Dermis blood vessel endothelial cell (primary cell): ENCODE measurements around the gene ALDH2. TPM values are rescaled to one million over a fixed set of nuclear protein-coding genes. Genes with fewer than 3 reads are reported as not detected.
"Not testable (repeated sequence)": the region's sequence is repeated elsewhere in the genome, so short reads cannot be mapped to it uniquely, and the experiment has no call there.

ENCODE experiments used
- DNase-seq: peaks from one replicate; pipeline ENCODE4 v3.0.0; 2010
- total RNA-seq: library from RNA; depleted of rRNA; stranded (reverse); fragments of >200 nt; gene quantifications from 2 replicates; pipeline ENCODE4 v1.2.3, GENCODE V29; 2014

The ALDH2 gene
- total RNA-seq, 1 donor from 2014 or later, result 76.6 TPM

GRCh38 chr12:111789779-111790178, 23.0 kb downstream of the ALDH2 start:
- DNase-seq, result no peak

- no peak for DNase-seq
Measured at GRCh38 chr12:111791507-111791906, 24.8 kb downstream of the ALDH2 start.

GRCh38 chr12:111792155-111792855, 25.6 kb downstream of the ALDH2 start:
- DNase-seq, result peak; percentile 31

- no peak for DNase-seq
Measured at GRCh38 chr12:111792856-111793235, 26.1 kb downstream of the ALDH2 start.

DNA sequence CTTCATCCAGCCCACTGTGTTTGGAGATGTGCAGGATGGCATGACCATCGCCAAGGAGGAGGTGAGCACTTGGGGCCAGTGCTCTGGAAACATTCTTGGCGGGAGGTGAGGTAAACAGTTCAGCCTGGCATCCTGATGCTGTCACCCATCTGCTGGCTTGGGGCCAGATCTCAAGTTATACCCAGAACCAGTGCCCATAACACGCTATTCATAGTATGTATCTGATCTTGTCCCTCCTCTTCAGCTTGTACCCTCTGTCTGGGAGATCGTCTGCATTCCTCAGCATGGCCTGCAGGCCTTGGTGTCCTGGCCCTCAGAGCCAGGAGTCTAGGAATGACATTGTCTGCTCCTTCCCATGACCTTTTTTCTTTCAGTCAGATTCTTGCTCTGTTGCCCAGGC, 31.4 kb downstream of the ALDH2 start:
- no peak for DNase-seq

DNA sequence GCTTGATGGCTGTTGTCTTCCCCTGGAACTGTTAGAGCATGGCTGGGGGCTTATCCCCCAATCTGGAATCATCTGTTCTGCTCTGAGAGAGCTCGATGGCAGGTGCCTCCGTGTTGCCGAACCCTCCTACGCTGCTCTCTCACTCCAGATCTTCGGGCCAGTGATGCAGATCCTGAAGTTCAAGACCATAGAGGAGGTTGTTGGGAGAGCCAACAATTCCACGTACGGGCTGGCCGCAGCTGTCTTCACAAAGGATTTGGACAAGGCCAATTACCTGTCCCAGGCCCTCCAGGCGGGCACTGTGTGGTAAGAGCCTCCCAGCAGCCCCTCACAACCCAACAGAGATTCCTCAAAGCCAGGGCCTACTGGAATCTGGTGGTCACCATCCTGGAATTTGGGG, 33.0 kb downstream of the ALDH2 start:
- no peak for DNase-seq

DNA sequence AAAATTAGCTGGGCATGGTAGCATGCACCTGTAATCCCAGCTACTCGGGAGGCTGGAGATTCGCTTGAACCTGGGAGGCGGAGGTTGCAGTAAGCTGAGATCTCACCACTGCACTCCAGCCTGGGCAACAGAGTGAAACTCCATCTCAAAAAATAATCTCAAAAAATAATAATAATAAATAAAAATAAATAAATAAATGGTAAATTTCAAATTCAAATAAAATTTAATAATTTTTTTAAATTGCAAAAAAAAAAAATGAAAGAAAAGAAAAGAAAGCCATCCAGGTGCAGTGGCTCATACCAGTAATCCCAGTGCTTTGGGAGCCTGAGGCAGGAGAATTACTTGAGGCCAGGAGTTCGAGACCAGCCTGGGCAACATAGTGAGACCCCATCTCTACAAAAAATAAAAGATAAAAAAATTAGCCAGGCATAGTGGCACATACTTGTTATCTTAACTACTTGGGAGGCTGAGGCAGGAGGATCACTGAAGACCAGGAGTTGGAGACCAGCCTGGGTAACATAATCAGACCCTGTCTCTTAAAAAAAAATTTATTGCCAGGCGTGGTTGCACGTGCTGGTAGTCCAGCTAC, 36.4 kb downstream of the ALDH2 start:
- DNase-seq, result no peak

GRCh38 chr12:111803851-111804250, 37.1 kb downstream of the ALDH2 start:
- no peak for DNase-seq

- DNase-seq, result no peak
Measured at GRCh38 chr12:111806304-111806703, 39.6 kb downstream of the ALDH2 start.

DNA sequence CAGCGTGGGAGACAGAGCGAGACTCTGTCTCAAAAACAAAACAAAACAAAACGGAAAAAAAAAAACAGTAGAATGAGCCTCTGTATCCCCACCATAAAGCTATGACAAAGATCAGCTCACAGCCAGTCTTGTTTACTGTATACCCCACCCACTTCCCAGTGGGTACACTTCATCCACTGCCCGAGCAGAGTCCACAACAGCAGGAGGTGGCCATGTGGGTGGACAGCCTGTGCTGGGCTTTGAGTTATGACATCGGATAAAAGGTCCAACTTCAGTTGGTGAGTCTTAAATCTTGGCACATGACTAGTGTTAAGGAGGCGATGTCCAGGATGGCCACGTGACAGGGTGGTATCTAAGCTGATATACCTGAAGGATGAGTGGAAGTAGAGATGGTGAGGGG, 40.5 kb downstream of the ALDH2 start:
- no peak for DNase-seq

DNA sequence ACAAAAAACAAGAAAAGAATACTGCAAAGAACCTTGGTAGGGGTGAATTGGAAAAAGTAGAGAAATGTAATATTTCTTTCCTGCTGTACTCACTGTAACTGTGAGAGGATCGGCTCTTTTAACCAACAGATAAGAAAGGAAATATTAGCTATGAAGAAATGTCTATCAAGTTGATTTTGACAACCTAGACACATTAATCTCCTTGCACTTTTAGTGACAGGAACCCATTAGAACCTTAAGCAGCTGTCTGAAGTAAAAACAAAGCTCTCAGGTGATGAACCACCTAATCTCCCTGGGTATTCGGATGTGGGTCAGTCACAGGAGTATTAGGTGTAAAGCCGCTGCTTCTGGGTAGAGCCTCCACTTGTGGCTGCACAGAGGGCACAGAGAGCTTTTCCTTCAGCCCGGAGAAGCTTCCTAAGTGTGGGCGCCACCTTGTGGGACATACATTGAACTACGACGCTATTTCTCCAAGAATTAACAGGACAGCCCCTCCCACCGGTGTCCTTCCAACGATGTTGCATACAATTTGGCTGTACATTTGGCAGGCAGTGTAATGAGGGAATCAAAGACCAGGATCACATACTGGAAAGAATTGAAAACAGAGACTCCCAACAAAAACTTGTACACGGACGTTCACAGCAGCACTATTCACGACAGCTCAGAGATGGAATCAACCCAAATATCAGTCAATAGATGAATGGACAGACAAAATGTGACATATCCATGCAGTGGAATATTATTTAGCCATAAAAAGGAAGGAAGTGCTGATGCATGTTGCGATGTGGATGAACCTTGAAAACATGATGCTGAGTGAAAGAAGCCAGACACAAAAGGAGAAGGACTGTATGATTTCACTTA, 46.4 kb downstream of the ALDH2 start:
- peak; percentile 96 for DNase-seq

DNA sequence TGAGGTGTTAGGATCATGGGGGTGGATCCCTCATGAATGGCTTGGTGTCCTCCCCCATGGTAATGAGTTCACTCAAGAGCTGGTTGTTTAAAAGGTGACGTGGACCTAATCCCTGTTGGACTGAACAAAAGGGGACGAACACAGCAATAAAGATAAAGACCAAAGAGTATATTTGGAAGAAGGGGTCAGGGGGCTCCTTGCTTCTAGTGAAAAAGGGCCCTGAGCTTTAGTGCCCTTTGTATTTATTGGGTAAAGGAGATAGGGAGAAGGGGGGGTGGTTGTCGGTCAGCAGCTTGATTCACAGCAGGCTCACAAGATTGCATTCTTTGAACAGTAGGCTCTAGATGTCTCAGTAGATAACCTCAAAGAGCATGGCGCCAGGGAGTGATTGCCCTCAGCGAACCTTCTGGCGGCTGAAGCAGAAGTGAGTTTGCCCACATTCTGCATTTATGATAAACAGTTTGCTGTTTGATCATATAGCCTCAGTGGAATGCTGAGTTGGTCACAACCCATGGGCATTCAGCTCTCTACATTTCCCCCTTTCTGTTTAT, 49.4 kb downstream of the ALDH2 start:
- no peak for DNase-seq

DNA sequence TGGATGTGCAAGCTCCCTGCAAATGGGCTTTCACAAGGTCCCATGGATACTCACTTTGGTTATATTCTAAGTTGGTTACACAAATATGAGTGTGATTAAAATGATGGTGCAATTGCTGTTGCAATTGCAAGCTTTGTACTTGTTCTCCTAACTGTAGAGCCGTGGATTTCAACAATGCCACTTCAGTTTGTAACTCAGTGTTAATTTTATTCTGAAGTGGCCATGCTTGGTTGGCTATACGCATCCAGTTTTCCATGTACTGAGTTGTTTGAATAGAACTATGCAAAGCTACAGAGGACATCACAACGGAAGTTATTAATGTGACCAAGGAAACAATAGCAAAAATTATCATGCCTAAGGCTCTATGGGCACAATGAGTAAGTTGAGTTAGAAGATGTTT, 50.2 kb downstream of the ALDH2 start:
- not testable (repeated sequence) for DNase-seq

DNA sequence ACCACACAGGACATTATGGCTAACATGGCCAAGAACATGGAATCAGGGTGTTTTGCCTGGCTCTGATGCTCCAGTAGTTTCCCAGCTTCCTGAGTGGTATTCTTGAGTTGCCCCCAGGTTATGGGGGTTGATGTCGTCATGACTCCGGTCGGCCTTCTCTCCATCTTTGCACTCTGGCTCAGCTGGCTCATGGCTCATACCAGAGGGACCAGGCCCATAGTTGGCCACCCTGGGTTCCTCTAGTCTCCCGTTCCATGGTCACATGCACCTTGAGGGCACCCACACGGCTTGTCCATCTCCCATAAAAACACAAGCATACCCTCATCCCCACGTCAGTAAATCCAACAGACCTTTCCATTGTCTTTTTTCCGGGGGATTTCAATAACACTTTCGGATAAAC, 51.6 kb downstream of the ALDH2 start:
- DNase-seq, result no peak

- DNase-seq, result peak; percentile 39
Measured at GRCh38 chr12:111819191-111820158, 52.7 kb downstream of the ALDH2 start.

- DNase-seq, result not testable (repeated sequence)
Measured at GRCh38 chr12:111820828-111821227, 54.1 kb downstream of the ALDH2 start.

- DNase-seq, result no peak
Measured at GRCh38 chr12:111822886-111823285, 56.2 kb downstream of the ALDH2 start.

DNA sequence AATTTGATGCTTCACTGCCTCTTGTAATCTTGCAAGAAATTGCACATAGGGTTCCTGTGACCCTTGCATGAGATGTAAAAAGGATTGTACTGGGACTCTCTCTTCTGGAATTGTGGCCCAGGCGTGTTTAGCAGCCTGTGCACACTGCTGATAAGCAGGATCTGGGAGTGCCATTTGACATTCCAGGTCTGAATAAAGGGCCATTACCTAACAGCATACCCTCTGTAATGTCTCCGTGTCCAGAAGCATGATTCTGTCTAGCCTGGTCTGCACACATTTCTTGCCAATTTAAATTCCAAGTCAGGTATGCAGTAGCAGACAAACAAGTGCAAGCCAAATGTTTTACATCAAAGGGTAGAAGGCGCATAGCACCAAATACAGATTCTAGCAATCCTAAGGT, 57.2 kb downstream of the ALDH2 start:
- DNase-seq, result no peak

DNA sequence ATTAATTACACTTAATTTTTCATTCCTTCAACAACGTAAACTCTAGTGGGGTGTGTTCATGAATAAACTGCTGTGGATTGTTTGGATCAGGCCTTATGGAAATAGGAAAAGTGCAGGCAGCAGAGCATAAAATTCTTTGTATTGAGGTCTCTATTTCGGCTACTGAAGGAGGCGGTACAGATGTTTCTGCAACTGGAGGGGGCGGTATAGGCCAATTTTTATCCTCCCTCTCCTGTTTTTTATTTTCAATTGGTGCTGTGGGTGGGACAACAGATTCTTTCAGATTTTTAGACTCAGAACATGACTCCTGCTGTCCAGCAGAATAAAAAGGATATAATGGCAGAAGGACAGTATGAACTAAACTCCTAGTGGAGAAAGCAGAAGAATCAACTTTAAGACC, 57.6 kb downstream of the ALDH2 start:
- peak; percentile 37 for DNase-seq

DNA sequence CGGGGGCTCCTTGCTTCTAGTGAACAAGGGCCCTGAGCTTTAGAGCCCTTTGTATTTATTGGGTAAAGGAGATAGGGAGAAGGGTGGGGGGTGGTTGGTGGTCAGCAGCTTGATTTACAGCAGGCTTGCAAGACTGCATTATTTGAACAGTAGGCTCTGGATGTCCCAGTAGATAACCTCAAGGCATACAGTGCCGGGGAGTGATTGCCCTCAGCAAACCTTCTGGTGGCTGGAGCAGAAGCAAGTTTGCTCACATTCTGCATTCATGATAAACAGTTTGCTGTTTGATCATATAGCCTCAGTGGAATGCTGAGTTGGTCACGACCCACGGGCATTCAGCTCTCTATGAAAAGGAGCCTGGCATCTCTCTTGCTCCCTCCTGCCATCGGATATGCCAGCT, 58.8 kb downstream of the ALDH2 start:
- DNase-seq, result no peak

- DNase-seq, result no peak
Measured at GRCh38 chr12:111826316-111826715, 59.6 kb downstream of the ALDH2 start.

DNA sequence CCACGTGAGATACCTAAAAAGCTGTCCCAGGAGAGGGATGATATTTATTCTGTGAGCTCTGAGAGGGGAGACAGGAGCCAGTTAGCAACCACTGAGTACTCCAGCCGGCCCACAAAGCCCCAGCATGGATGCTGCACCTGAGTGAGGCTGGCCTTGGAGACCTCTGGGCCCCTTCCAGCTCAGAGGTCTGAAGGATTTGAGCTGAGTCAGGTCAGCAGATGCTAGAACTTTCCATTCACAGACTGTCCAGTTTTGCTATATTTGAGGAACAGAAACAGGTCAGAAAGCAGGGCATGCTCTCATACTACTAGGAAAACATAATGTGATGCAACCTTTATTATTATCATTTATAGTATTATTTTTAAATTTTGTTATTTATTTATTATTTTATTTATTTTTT, 60.3 kb downstream of the ALDH2 start:
- no peak for DNase-seq
